Activated CD8-positive, alpha-beta memory T cell treated with anti-CD3 and anti-CD28 coated beads, Interleukin-2, amount 50 U/mL, for 4 hours (primary cell): ENCODE data around the gene SLA2.
"Not testable (repeated sequence)": the region's sequence is repeated elsewhere in the genome, so short reads cannot be mapped to it uniquely, and the experiment has no call there.

Experiments
- DNase-seq: peaks from one replicate; pipeline ENCODE4 v3.0.0-alpha.2; 2020

The SLA2 gene, protein sequence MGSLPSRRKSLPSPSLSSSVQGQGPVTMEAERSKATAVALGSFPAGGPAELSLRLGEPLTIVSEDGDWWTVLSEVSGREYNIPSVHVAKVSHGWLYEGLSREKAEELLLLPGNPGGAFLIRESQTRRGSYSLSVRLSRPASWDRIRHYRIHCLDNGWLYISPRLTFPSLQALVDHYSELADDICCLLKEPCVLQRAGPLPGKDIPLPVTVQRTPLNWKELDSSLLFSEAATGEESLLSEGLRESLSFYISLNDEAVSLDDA

DNA sequence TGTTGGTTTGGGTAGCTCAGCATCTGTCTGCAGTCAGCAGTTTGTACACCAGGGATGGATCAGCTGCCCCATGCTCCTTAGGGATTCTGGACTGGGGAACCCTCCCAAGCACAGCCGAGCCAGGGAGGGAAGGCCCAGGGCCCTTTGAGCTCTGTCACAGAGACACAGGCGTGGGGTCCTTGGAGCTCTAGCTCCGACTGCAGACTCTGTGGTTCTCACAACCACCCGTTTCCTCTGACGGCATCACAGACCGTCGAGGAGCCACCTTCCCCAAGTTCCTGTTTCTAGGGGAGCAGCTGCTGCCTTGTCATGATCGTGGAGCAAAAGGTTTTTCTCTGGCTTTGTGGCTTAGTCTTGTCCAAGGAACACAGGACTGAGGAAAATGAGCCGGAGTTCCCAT is at the start of gene SLA2:
Gene SLA2 (minus strand): TSS at position 199 of the 400 bp plus-strand sequence. CDS start 4,861 bp downstream, outside the sequence.
- DNase-seq: peak; percentile 69

DNA sequence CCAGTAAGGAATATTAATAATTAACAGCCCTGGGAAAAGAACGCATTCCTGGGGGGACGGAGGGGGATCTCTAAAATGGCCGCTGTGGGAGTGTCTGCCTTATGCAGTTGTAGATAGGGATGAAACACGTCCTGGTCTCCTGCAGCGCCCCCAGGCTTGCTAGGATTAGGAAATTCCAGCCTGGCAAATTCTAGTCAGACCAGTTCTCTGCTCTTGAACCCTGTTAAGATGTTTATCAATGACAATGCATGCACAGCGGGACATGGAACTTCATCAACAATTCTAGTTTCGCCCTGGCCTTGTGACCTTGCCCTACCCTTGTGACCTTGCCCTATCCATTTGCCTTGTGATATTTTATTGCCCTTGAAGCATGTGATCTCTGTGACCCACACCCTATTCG is 49.5 kb upstream of the SLA2 start:
- DNase-seq: not testable (repeated sequence)

DNA sequence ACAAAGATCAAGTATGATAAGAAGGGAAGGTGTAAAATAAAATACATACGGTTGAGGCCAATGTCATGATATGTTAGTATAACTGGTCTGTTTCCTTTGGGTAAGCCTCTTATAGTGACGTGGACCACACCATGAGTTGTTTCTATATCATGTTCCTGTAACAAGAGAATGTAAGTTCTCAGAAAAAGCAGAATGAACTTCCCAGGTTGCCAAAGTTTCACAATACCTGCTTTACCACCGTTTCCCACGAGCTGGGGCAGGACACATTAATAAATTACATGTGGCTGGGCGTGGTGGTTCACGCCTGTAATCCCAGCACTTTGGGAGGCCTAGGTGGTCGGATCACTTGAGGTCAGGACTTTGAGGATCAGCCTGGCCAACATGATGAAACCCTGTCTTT is 42.6 kb upstream of the SLA2 start:
- no peak for DNase-seq

DNA sequence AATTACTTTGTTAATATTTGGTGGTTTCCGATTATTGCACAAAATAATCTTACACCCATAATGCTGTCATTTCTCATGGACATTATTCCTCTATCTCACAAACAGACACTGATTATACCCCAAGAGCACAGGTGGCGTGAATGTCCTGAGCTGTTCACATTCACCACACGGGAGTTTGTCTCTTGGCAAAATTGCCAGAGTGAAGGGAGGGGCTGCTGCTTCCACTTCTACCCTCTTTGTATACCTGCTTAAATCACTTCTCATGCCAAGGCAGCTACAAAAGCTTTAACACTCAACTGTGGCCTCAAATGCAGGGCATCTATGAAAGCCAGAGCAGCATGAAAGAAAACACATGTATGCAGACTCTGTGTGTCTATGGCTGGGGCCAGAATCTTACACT is 41.9 kb upstream of the SLA2 start:
- no peak for DNase-seq

DNA sequence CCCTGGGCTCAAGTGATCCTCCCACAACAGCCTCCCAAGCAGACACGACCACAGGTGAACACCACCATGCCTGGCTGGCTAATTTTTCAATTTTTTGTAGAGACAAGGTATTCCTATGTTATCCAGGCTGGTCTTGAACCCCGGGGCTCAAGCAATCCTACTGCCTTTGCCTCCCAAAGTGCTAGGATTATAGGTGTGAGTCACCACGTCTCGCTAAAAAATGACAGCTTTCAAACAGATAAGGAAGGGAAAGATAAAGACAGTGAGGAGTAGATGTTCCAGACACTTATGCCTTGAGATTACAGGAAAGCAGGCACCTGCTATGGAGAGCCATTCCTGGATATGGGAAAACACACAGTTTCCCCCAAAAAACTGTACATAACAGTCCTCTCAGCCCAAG is 40.9 kb upstream of the SLA2 start:
- no peak for DNase-seq

DNA sequence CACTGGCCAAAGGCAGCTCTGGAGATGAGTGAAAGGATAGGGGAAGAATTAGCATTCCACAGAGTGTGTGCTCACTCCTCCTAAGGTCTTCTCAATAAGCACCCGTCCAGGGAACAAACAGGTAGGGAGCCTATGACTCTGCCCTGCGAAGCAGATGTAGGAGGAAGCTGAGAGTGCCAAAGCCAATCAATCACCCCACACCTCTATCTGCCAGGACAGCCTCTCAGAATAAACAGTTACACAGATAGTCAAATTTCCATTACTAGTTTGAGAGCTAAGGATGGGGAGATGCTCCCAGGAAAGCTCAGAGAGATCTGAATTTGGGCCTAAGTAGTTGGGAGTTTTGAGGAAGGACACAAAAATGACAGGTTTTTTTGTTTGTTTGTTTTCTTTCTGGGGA is 40.5 kb upstream of the SLA2 start:
- no peak for DNase-seq

DNA sequence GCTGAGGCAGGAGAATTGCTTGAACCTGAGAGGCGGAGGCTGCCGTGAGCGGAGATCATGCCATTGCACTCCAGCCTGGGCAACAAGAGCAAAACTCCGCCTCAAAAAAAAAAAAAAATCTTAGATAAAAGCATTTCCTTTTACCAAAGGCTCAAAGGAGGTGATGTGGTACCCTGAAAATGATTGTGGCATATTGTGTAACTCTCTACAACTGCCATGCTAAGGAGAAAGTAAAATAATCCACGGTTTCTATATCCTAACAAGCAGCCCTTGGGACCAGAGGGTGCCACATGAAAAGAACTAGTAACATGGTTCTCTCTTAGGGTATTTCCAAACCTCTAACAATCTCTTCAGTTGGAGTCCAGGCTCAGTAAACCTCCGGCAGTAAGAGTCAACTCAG is 38.8 kb upstream of the SLA2 start:
- no peak for DNase-seq

DNA sequence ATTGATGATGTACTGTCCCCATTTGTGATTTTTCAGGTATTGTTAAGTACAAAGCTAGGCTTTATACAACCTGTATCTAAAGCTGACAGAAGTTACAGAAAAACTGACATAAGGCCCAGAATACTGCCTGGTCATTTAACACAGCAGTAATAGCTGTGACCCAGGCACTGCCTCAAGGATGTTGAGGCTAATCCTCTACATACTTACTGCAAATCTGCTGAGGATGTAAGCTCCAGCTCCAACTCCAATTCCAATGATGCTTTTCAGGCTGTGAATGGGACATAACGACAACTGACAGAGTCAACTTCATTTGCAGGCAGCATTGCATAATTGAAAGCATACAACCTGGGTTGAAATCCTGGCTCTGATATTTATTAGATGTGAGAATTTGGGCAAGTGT is 36.3 kb upstream of the SLA2 start:
- DNase-seq: no peak

DNA sequence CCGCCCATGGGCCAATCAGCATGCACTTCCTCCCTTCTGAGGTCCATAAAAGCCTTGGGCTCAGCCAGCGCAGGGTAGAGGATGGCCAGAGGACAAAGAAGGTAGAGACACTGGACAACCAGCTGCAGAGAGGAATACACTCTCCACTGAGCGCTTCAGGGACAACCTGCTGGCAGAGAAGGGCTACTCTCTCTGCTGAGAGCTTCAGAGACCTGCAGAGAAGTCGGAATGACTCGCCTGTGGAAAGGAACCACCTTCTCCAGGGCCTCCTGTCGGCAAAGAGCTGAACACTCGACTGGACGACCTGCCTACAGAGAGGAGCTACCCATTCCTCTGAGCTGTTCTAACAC is 31.4 kb upstream of the SLA2 start:
- no peak for DNase-seq

DNA sequence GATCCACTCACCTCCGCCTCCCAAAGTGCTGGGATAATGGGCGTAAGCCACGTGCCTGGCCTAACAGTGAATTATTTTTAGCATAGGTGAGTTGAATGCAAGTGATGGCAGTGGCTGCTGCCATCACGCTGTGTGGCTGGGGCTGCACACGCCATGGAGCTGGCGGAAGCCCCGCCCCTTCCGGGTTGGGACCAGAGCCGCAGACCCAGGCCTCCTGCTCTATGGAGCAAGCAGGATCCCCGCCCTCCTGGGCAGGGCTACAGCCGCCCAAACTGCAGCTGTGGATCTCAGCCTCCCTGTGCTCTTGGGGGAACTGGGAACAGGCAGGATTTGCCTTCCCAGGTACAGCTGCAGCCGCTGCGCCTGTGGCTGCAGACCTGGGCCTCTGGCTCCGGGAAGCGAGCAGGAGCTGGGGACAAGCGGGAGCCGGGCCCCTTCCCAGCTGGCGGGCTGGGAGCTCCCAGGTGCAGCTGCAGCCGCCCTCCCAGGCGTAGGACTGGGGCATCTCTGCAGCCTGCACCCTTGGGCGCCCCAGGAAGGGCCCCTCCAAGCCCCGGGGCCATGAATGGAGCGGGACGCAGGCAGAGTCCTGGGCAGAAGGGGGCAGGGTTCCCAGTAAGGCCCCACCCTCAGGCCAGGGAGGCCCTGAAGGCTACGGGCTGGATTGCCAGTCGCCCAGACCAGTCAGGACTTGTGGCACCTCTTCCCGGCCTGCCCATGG is 30.9 kb upstream of the SLA2 start:
- no peak for DNase-seq

DNA sequence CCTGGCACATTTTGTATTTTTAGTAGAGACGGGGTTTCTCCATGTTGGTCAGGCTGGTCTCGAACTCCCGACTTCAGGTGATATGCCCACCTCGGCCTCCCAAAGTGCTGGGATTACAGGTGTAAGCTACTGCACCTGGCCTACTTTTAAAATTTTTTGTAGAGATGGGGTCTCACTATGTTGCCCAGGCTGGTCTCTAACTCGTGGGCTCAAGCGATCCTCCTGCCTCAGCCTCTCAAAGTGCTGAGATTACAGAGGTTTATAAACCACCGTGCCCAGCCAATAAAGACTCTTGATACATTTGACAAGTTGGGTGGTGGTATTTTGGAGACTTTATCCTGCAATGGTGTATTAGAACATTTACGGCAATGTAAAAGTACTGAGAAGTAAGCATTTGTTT is 29.5 kb upstream of the SLA2 start:
- DNase-seq: not testable (repeated sequence)

DNA sequence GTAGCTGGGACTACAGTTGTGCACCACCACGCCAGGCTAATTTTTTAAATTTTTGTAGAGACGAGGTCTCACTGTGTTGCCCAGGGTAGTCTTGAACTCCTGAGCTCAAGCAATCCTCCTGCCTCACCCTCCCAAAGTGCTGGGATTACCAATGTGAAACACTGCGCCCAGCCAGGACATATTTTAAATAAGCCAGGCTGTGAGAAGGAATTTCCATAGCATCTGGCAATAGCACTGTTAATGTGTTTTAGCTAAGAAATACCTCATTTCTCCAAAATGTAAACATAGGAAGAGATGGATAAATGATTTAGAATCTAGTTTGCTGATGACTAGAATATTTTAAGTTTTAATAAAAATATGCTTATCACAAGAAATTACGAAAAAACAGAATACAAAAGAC is 27.0 kb upstream of the SLA2 start:
- DNase-seq: no peak

DNA sequence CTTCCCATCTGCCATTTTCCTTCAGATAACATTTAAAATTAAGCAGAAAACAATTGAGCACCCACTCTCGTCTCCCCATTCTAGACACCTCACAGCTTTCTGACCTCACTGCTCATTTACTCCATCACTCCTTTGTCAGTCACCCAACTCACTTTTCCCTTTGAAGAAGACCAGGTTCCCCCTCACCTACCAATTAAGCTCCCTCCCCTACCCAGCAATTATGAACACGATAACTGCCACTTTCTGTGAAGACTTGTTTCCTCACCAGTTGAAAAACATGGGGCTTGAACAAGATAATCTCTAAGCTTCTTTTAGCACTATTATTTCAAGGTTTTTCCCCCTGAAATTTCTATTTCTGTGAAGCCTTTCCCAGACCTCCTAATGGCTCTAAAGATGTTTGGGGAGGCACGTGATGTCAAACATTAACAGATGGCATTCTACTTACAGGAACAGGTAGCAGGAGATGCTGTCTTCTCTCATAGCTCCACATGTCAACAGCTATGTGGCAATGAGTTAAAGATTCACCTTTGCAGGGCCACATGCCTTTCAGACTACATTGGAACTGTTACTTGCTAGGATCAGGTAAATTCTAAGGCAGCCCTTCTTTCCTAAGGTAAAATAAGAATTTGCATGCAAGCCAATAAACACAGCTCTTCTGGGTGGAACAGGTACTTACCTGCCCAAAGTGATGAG is 24.8 kb upstream of the SLA2 start:
- DNase-seq: no peak

DNA sequence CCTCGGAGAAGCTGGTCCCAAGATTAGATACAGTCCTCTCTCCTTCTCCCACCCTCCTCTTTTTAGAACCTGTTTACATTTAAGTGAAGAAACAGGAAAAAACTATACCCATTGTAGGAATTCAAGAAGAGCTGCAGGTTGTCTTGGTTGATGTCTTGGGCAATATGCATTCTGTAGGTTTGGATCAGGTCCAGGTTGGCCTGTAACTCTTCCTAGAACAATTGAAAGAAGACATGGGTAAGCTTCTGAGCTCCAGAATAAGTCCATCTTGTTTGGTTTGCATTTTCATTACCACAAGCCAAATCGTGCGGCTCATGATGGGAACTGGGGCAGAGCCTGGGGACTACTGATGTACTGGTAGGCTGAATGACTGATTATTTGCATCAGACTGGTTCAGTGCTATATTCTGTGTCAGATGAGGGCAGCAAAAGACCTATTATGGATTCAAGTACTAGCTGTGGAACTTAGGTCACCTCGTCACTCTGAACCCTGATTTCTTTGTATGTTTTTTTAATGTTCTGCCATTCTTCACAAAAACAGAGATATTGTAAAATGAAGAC is 20.3 kb upstream of the SLA2 start:
- no peak for DNase-seq

DNA sequence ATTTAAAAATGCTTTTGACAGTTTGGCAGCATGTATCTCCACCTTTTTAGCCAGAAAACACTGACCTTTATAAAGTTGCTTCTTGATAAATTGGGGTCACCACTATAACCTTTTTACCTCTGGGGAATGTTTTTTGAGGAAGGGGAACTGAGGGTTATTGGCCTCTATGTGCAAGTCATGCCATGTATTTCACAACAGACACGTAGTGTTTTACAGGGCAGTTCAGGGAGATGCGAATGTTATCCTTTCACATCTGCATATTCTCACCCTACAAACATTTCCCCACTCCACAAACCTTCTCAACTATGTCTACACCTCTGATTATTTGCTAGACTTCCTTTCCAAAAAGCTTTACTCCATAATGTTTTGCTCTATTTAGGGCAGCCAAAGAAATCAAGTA is 17.0 kb upstream of the SLA2 start:
- DNase-seq: no peak

DNA sequence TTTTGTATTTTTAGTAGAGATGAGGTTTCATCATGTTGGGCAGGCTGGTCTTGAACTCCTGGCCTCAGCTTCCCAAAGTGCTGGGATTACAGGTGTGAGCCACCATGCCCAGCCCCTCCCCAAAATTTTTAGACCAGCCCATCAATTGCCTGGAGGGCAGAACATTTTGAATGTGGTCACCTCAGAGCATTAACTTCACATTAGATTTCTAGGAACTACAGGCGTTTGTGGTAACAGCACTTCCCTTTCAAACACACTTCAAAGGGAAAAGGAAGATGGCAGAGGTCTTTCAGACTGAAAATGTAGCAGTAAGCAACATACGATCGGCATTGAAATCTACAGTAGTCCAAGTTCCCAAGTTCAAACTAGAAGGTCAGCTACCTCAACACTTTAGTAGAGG is 12.3 kb upstream of the SLA2 start:
- DNase-seq: no peak

DNA sequence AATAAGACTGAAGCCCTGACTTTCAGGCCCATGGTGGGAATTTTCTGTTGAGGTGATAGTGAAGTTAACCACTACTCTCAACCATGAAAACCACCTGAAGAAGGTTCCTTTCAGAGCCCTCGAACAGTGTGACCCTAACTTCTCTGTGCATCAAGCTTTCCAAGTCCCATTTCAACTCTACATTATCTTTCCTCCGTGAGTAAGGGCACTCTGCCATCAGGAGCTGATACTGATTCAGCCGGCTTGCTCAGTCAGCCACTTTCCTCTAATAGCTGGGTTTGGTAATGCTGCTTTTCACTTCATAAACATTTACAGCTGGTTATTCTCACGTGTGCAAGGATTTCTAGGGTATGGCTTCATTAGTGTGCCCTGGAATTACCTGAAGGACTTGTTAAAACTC is 10.7 kb upstream of the SLA2 start:
- DNase-seq: no peak

DNA sequence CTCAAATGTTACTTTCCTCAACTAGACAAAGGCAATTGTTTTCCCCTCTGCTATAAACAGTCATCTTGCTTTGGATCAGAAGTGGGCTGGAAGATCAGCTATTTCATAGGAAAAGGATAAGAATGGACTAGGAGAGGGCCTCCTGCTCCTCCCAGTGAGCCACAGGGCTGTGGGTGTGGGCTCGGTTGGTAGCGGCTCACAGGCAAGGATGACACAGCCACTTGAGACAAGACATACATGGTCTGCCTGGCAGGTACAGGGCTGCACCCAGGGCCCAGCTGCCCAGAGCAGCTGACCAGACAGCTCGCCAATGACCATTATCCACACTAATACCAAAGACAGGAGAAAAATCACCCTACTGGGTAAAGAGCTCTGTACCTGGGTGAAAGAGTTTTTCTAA is 9.0 kb upstream of the SLA2 start:
- DNase-seq: no peak

DNA sequence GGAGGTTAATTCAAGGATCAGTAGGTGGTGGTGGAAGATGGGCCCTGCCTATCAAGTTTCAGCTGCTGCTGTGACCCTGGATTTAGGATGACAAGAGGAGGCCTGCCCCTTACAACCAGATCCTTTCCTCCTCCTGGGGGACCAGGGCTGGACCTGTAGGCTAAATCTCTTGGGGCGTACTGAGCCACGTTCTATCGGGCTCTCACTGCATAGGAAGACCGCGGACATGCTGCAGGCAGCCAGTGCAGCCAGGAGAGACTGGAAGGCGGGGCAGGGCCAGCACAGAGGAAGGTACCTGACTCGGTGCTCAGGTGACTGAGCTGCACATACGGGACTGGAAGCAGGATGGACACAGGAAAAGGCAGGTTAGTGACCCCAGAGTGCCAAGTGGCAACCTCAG is 8.5 kb upstream of the SLA2 start:
- DNase-seq: no peak

DNA sequence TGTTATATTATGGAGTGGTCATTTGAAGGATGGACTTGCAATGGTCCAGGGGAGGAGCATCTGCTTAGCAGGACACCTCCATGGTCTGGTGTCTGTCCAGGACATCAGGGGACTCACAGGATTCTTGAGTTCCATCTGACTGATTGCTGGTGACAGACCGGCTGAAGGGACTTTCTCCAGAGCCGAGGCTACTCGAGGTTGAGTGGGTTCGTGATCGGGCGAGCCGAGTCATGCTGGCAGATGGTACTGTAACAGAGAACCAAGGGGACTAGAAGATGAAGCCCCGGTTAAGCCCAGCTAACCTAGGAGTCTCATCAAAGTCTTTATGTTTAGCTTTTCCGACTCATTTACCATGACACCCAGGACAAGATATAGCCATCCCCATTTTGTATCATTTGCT is 7.5 kb upstream of the SLA2 start:
- no peak for DNase-seq

DNA sequence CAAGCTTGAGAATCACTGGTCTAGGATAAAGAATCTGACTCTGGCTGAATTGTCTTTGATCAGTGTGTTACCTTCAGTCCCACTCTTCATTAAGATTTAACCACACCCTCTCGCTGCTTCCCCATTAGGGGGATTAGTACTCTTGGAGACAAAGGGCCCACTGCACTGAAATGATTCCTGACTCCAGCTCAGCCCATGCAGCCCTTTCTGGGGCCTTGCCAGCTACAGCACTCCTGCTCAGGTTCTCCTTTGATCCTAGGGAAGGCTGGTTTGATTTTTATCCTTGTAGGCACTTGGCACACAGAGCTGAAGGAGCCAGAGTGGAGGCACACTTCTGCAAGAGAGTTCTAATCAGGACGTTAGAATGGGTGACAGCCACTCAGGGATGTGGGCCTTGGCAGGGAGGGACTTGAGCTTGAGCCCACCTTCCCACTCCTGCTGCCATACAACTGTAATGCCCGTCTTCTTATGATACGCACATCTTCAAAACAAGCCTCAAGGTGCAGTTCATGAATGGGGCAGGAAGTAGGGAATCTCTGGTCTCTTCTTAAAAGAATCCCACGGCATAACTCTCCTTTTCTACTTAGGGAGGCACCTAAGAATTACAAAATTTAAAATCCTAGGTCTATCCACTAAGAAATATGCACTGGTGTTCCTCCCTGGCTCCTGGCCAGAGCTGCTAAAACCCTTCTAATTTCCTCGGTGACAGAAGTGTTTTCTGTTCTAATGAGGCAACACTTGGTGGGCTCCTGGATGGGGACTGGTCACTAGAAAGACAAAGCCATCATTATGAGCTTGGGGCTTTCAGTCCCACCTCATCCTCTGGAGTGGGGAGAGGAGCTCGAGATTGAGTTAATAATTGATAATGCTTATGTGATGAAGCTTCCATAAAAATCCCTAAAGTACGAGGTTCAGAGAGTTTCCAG is 1.5 kb upstream of the SLA2 start:
- DNase-seq: no peak

DNA sequence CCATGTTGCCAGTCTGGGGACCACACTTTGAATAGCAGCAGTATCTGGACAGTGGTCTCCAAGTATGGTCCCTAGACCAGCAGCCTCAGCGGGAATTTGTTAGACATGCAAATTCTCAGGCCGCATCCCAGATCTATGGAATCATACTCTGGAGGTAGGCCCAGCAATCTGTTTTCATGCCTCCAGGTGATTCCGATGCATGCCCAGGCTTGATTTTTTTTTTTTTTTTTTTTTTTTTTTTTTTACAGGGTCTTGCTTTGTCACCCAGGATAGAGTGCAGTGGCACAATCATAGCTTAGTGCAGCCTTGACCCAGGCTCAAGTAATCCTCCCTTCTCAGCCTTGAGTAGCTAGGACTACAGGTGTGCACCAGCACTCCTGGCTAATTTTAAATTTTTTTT is 682 bp upstream of the SLA2 start:
- DNase-seq: no peak

DNA sequence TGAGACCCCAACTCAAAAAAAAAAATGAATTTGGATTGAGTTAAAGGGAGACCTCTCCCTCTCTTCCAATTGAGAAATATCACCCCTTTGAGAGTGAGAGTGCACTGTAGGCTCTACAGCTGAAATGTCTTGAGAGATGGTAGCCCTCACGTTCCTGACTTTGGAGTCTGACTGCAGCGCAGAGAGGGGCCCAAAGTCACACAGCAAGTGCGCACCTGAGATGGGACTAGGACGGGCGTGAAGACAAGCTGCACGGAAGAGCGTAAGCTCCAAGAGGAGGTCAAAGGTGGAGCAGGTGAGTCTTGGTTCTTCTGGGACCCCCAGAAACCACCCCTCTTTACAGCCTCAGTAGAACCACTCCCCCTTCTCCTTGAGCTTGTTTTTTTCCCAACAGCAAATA is 643 bp downstream of the SLA2 start:
- no peak for DNase-seq
